K562 (cell line): Measurements from ENCODE around the gene RALGPS1. TPM values are rescaled to one million over a fixed set of nuclear protein-coding genes. Genes with fewer than 3 reads are reported as not detected.

Experiments used
- C11orf30 ChIP-seq: fragments of 450-650 bp; IDR thresholded peaks from 2 replicates; pipeline ENCODE4 v1.6.1; 2016; ENCODE audit warnings: low read depth, mild to moderate bottlenecking
- E2F5 ChIP-seq: sonication (generic); formaldehyde crosslinking; IDR thresholded peaks from 2 replicates; pipeline ENCODE4 v1.8.0; 2022; ENCODE audit warnings: mild to moderate bottlenecking, missing genetic modification reagents
- FOXP4 ChIP-seq: sonication (generic); formaldehyde crosslinking; IDR thresholded peaks from 2 replicates; pipeline ENCODE4 v1.8.0; 2022; ENCODE audit warnings: mild to moderate bottlenecking, missing genetic modification reagents, borderline replicate concordance
- L3MBTL2 ChIP-seq: fragments of 450-650 bp; IDR thresholded peaks from 2 replicates; pipeline ENCODE4 v1.6.1; 2016; ENCODE audit warnings: mild to moderate bottlenecking, moderate library complexity
- LCOR ChIP-seq: sonication (generic); formaldehyde crosslinking; IDR thresholded peaks from 2 replicates; pipeline ENCODE4 v1.8.0; 2022; ENCODE audit warnings: mild to moderate bottlenecking, missing genetic modification reagents
- MAFF ChIP-seq: IDR thresholded peaks from 2 replicates; pipeline ENCODE4 v1.6.1; 2012; ENCODE audit warnings: low read length, improper control_type of control experiment
- NCOA6 ChIP-seq: fragments of 450-650 bp; IDR thresholded peaks from 2 replicates; pipeline ENCODE4 v1.6.1; 2017; ENCODE audit warnings: mild to moderate bottlenecking
- NFIX ChIP-seq: fragments of 250-450 bp; sonication (Bioruptor Pico); IDR thresholded peaks from 2 replicates; pipeline ENCODE4 v1.4.0; 2020; ENCODE audit warnings: low read depth, mild to moderate bottlenecking, moderate library complexity
- NFRKB ChIP-seq: fragments of 450-650 bp; IDR thresholded peaks from 2 replicates; pipeline ENCODE4 v1.6.1; 2016; ENCODE audit warnings: low read depth
- PHB ChIP-seq: fragments of 250-450 bp; sonication (Bioruptor Pico); IDR thresholded peaks from 2 replicates; pipeline ENCODE4 v1.5.0; 2021
- SNAPC5 ChIP-seq: fragments of 250-450 bp; sonication (Bioruptor Pico); IDR thresholded peaks from 2 replicates; pipeline ENCODE4 v1.8.0; 2021; ENCODE audit warnings: moderate library complexity, mild to moderate bottlenecking, inconsistent platforms
- STAT5A ChIP-seq: IDR thresholded peaks from 2 replicates; pipeline ENCODE4 v1.6.1; 2012; ENCODE audit warnings: low read length, inconsistent platforms, borderline replicate concordance
- TAF7 ChIP-seq: fragments of 450-650 bp; IDR thresholded peaks from 2 replicates; pipeline ENCODE4 v1.6.1; 2016; ENCODE audit warnings: missing genetic modification characterization, missing compliant biosample characterization
- ZNF175 ChIP-seq: fragments of 200-800 bp; sonication (Bioruptor generic); IDR thresholded peaks from 2 replicates; pipeline ENCODE4 v1.6.1; 2016; ENCODE audit warnings: low read depth, mild to moderate bottlenecking, missing genetic modification characterization, missing compliant biosample characterization
- ZNF644 ChIP-seq: fragments of 200-800 bp; sonication (Bioruptor generic); IDR thresholded peaks from 2 replicates; pipeline ENCODE4 v1.6.1; 2016; ENCODE audit warnings: low read depth, missing genetic modification characterization, missing compliant biosample characterization
- ZNF699 ChIP-seq: fragments of 250-450 bp; sonication (Bioruptor Pico); IDR thresholded peaks from 2 replicates; pipeline ENCODE4 v1.8.0; 2021; ENCODE audit warnings: mild to moderate bottlenecking, moderate library complexity; ENCODE audit not compliant: insufficient replicate concordance
- ZNF766 ChIP-seq: fragments of 200-800 bp; sonication (Bioruptor generic); conservative IDR thresholded peaks from 2 replicates; pipeline ENCODE4 v1.6.1; 2016; ENCODE audit warnings: missing genetic modification characterization, missing compliant biosample characterization
- ZNF830 ChIP-seq: fragments of 250-450 bp; sonication (Bioruptor Pico); IDR thresholded peaks from 2 replicates; pipeline ENCODE4 v1.5.0; 2021; ENCODE audit warnings: mild to moderate bottlenecking
- polyA plus RNA-seq, 8 experiments: library from polyadenylated mRNA; depleted of rRNA in 4 of 8; stranded (reverse) in 5 of 8; unstranded in 3 of 8; fragments of >200 nt; fragmentation: Nextera tagmentation in 2 of 8; fragmentation: Illumina TruSeq in 1 of 8; extraction: Ambion mirVana in 2 of 8; extraction: Trizol in 1 of 8; gene quantifications; 2 replicates each; pipeline versions ENCODE4 v1.2.1 to v1.2.3, GENCODE V29; 2011 to 2014; ENCODE audit warnings: inconsistent platforms in 1 of 8, missing spikeins in 1 of 8
- total RNA-seq, 7 experiments: library from RNA; depleted of rRNA in 6 of 7; stranded (reverse); fragments of >200 nt in 6 of 7; fragmentation: Illumina TruSeq in 2 of 7; extraction: Trizol in 2 of 7; gene quantifications; 2 replicates each; pipeline versions ENCODE4 v1.2.1 to v1.2.3, GENCODE V29; 2011 to 2021; ENCODE audit warnings: low replicate concordance in 1 of 7
- TF ChIP-seq, protein P1 (sequence below): fragments of 250-450 bp; sonication (Bioruptor Pico); IDR thresholded peaks from 2 replicates; pipeline ENCODE4 v1.4.0; 2020

The RALGPS1 gene
- total and polyA plus RNA-seq, 9 of the 15 experiments (the other 6 are each of a cell fraction or from before 2014, with no cell fraction given) = 0.04 to 2.6 (median 1.5) TPM

DNA sequence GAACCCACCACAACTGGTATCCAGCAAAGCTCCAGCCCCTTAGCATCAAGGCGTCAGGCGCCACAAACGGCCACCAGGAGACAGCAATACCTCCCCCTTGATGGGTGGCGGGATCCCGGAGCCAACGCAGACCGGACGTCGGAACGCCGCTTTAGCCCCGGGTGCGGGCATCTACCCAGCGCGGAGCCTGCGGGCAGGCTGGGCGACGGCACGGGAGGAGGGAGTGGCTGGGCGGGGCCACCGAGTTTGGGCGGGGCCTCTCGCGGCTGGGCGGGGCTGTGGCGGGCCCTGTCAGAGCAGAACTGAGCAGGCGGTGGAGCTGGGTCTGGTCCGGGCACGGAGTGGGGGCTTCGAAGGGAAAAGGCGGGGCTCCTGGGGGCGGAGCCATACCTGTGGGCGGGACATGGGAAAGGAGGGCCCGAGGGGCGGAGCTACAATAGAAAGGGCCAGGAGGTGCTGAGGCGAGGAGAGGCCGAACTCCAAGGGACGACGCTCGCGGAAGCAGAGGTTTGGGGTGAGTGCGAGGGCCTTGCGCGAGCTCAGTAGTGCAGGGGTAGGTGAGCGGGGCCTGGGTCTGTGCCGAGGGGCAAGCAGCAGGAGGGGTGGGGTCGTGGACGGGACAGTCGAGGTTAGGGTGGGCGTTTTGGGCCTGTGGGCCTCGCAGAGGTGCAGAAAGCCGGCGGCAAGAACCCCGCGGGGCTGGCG is 309.7 kb downstream of the RALGPS1 start (continued):
- TF ChIP-seq FOXP4 (CRISPR knock-in tag) (no peak), ZNF699 (CRISPR knock-in tag) (no peak), TAF7 (tag) (no peak), STAT5A (no peak), L3MBTL2 (peak; percentile 98), LCOR (CRISPR knock-in tag) (0 out of 2 replicates have a peak, but pooled peaks have one; percentile 49), ZNF766 (no peak), NCOA6 (no peak), PHB (CRISPR knock-in tag) (no peak), SNAPC5 (CRISPR knock-in tag) (no peak), NFRKB (no peak), ZNF644 (tag) (no peak), NFIX (CRISPR knock-in tag) (no peak), MAFF (no peak), ZNF830 (CRISPR knock-in tag) (no peak), ZNF175 (CRISPR knock-in tag) (no peak), C11orf30 (no peak), E2F5 (0 out of 2 replicates have a peak, but pooled peaks have one; percentile 26)
- TF ChIP-seq, protein P1, sequence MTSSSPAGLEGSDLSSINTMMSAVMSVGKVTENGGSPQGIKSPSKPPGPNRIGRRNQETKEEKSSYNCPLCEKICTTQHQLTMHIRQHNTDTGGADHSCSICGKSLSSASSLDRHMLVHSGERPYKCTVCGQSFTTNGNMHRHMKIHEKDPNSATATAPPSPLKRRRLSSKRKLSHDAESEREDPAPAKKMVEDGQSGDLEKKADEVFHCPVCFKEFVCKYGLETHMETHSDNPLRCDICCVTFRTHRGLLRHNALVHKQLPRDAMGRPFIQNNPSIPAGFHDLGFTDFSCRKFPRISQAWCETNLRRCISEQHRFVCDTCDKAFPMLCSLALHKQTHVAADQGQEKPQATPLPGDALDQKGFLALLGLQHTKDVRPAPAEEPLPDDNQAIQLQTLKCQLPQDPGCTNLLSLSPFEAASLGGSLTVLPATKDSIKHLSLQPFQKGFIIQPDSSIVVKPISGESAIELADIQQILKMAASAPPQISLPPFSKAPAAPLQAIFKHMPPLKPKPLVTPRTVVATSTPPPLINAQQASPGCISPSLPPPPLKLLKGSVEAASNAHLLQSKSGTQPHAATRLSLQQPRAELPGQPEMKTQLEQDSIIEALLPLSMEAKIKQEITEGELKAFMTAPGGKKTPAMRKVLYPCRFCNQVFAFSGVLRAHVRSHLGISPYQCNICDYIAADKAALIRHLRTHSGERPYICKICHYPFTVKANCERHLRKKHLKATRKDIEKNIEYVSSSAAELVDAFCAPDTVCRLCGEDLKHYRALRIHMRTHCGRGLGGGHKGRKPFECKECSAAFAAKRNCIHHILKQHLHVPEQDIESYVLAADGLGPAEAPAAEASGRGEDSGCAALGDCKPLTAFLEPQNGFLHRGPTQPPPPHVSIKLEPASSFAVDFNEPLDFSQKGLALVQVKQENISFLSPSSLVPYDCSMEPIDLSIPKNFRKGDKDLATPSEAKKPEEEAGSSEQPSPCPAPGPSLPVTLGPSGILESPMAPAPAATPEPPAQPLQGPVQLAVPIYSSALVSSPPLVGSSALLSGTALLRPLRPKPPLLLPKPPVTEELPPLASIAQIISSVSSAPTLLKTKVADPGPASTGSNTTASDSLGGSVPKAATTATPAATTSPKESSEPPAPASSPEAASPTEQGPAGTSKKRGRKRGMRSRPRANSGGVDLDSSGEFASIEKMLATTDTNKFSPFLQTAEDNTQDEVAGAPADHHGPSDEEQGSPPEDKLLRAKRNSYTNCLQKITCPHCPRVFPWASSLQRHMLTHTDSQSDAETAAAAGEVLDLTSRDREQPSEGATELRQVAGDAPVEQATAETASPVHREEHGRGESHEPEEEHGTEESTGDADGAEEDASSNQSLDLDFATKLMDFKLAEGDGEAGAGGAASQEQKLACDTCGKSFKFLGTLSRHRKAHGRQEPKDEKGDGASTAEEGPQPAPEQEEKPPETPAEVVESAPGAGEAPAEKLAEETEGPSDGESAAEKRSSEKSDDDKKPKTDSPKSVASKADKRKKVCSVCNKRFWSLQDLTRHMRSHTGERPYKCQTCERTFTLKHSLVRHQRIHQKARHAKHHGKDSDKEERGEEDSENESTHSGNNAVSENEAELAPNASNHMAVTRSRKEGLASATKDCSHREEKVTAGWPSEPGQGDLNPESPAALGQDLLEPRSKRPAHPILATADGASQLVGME = no peak
